Measurements from ENCODE around the gene ZNF808.
"Not testable (repeated sequence)": the region's sequence is repeated elsewhere in the genome, so short reads cannot be mapped to it uniquely, and the experiment has no call there.

Gene ZNF808

DNA sequence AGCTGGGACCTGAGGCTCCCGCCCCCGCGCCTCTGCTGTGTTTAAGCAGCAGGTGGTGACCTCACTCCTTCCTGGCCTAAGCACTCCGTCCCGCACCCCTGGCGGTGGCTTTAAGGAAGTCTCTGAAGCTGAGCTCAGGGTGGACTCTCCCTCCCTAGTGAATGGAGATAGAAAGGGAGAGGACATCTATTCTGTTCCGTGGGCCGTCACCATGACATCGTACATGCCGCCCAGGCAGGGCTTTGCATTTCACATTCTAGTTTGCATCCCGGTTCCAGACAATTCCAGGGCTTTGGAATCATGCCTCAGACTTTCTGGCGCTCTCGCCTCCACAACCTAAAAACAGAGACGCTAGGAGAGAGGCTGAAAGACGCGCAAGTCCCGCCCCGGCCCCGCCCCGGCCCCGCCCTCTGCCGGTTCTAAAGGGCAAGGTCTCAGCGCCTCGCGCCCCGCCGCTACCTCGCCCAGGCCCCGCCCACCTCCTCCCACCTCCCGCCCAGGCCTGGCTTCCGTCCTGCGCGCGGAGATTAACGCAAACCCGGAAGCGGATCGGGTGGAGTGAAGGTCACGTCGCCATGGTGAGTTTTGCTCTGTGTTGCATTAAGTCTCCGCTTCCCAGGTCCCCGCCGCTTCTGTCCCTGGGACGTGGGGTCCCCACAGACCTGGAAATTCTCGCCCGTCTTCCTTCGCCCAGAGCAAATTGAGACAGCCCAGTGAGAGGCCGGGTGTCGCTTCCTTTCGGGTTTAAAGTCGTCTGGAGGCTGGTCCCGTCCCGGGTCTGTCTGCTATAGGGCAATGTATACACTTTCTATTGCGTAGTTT, at the start of gene ZNF808 (continued):
- TF ChIP-seq MYNN (tag by site-specific recombination; IDR thresholded peaks at IDR 0.05; ENCODE audit: borderline replicate concordance), result no peak
- TF ChIP-seq ZNF76 (tag by site-specific recombination; IDR thresholded peaks at IDR 0.05; ENCODE audit: borderline replicate concordance, low read depth), result no peak
- TF ChIP-seq ZNF521 (tag by site-specific recombination; IDR thresholded peaks at IDR 0.05), result no peak
- no peak for TF ChIP-seq GLI2 (tag by site-specific recombination; IDR thresholded peaks at IDR 0.05; ENCODE audit: borderline replicate concordance, low read depth)
- no peak for TF ChIP-seq ZNF391 (tag by site-specific recombination; IDR thresholded peaks at IDR 0.05; ENCODE audit: borderline replicate concordance, low read depth)
- TF ChIP-seq, protein P1, sequence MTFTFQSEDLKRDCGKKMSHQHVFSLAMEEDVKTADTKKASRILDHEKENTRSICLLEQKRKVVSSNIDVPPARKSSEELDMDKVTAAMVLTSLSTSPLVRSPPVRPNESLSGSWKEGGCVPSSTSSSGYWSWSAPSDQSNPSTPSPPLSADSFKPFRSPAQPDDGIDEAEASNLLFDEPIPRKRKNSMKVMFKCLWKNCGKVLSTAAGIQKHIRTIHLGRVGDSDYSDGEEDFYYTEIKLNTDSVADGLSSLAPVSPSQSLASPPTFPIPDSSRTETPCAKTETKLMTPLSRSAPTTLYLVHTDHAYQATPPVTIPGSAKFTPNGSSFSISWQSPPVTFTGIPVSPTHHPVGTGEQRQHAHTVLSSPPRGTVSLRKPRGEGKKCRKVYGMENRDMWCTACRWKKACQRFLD (tag by site-specific recombination; IDR thresholded peaks at IDR 0.05), result no peak
- no peak for TF ChIP-seq ZNF501 (tag by site-specific recombination; IDR thresholded peaks at IDR 0.05)
- TF ChIP-seq ZFP3 (tag by site-specific recombination; IDR thresholded peaks at IDR 0.05; ENCODE audit: low read depth), result no peak
- TF ChIP-seq, protein P2, sequence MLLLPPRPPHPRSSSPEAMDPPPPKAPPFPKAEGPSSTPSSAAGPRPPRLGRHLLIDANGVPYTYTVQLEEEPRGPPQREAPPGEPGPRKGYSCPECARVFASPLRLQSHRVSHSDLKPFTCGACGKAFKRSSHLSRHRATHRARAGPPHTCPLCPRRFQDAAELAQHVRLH (tag by site-specific recombination; IDR thresholded peaks at IDR 0.05), result no peak
- TF ChIP-seq ZNF558 (tag by site-specific recombination; IDR thresholded peaks at IDR 0.05), result no peak
- TF ChIP-seq, protein P3, sequence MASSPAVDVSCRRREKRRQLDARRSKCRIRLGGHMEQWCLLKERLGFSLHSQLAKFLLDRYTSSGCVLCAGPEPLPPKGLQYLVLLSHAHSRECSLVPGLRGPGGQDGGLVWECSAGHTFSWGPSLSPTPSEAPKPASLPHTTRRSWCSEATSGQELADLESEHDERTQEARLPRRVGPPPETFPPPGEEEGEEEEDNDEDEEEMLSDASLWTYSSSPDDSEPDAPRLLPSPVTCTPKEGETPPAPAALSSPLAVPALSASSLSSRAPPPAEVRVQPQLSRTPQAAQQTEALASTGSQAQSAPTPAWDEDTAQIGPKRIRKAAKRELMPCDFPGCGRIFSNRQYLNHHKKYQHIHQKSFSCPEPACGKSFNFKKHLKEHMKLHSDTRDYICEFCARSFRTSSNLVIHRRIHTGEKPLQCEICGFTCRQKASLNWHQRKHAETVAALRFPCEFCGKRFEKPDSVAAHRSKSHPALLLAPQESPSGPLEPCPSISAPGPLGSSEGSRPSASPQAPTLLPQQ (tag by site-specific recombination; IDR thresholded peaks at IDR 0.05), result peak; percentile 19; the same call in 1 of the 2 replicates
- no peak for TF ChIP-seq ZFP69B (tag by site-specific recombination; IDR thresholded peaks at IDR 0.05)
- no peak for TF ChIP-seq GLI4 (tag by site-specific recombination; IDR thresholded peaks at IDR 0.05)
- TF ChIP-seq, protein P4, sequence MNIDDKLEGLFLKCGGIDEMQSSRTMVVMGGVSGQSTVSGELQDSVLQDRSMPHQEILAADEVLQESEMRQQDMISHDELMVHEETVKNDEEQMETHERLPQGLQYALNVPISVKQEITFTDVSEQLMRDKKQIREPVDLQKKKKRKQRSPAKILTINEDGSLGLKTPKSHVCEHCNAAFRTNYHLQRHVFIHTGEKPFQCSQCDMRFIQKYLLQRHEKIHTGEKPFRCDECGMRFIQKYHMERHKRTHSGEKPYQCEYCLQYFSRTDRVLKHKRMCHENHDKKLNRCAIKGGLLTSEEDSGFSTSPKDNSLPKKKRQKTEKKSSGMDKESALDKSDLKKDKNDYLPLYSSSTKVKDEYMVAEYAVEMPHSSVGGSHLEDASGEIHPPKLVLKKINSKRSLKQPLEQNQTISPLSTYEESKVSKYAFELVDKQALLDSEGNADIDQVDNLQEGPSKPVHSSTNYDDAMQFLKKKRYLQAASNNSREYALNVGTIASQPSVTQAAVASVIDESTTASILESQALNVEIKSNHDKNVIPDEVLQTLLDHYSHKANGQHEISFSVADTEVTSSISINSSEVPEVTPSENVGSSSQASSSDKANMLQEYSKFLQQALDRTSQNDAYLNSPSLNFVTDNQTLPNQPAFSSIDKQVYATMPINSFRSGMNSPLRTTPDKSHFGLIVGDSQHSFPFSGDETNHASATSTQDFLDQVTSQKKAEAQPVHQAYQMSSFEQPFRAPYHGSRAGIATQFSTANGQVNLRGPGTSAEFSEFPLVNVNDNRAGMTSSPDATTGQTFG (tag by site-specific recombination; IDR thresholded peaks at IDR 0.05; ENCODE audit: borderline replicate concordance), result no peak
- TF ChIP-seq GLIS1 (tag by site-specific recombination; IDR thresholded peaks at IDR 0.05), result no peak
- TF ChIP-seq ZNF366 (tag by site-specific recombination; conservative IDR thresholded peaks at IDR 0.05), result no peak
- TF ChIP-seq ZBTB17 (tag by site-specific recombination; IDR thresholded peaks at IDR 0.05), result peak; percentile 47; the same call in 1 of the 2 replicates
- 0 out of 2 replicates have a peak, but pooled peaks have one; percentile 26 for TF ChIP-seq ZNF660 (tag by site-specific recombination; IDR thresholded peaks at IDR 0.05)
- TF ChIP-seq ZNF169 (tag by site-specific recombination; IDR thresholded peaks at IDR 0.05), result no peak
- TF ChIP-seq ZNF311 (tag by site-specific recombination; IDR thresholded peaks at IDR 0.05; ENCODE audit: borderline replicate concordance), result no peak
- TF ChIP-seq ZNF133 (tag by site-specific recombination; IDR thresholded peaks at IDR 0.05), result 0 out of 2 replicates have a peak, but pooled peaks have one; percentile 3
- peak; percentile 0; the same call in 1 of the 2 replicates for TF ChIP-seq ZNF560 (tag by site-specific recombination; IDR thresholded peaks at IDR 0.05; ENCODE audit: borderline replicate concordance)

DNA sequence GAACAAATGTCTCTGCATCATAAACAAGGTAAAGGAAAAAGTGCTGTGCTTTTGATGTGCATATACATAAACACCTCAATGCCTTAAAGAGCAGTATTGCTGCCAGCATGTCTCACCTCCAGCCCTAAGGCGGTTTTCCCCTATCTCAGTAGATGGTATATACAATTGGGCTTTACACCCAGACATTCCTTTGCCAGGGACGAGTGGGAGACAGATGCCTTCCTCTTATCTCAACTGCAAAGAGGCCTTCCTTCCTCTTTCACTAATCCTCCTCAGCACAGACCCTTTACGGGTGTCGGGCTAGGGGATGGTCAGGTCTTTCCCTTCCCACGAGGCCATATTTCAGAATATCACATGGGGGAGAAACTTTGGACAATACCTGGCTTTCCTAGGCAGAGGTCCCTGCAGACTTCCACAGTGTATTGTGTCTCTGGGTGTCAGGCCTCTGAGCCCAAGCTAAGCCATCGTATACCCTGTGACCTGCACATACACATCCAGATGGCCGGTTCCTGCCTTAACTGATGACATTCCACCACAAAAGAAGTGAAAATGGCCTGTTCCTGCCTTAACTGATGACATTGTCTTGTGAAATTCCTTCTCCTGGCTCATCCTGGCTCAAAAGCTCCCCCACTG, 43.2 kb upstream of the ZNF808 start:
- H3K27ac ChIP-seq (ENCODE audit: extremely low read depth, low read depth, low read length); H3K9me3 ChIP-seq (ENCODE audit: control insufficient read depth, insufficient read depth, low read depth, low read length); H3K36me3 ChIP-seq (ENCODE audit: control insufficient read depth in 2 of 2, insufficient read depth in 1 of 2, low read length in 2 of 2); H3K4me3 ChIP-seq (ENCODE audit: low read depth, low read length); H3K4me1 ChIP-seq (ENCODE audit: control insufficient read depth, insufficient read depth, low read length); POLR2A ChIA-PET; CTCF ChIA-PET: not testable (repeated sequence)

DNA sequence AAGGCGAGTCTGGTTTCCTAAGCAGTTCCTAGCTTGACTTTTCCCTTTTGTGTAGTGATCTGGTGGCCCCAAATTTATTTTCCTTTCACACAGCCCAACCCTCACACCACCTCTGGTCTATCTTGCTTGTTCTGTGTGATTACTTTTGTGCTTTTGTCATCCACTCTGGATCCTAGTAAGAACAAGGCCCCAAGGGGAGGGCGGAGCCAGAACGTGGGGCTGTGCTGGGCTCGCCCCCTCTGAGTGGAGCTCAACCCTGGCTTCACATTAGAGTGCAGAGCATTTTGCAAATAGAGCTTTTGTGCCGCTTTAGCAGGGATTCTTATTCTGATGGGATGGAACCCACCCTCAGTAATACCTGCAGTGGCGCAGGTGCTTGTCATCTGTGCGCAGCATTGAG, 42.4 kb upstream of the ZNF808 start:
- H3K4me3 ChIP-seq (ENCODE audit: low read depth, low read length); H3K4me1 ChIP-seq (ENCODE audit: control insufficient read depth, insufficient read depth, low read length); H3K36me3 ChIP-seq (ENCODE audit: control insufficient read depth in 2 of 2, insufficient read depth in 1 of 2, low read length in 2 of 2); H3K9me3 ChIP-seq (ENCODE audit: control insufficient read depth, insufficient read depth, low read depth, low read length); POLR2A ChIA-PET; H3K27ac ChIP-seq (ENCODE audit: extremely low read depth, low read depth, low read length); CTCF ChIA-PET: not testable (repeated sequence)

DNA sequence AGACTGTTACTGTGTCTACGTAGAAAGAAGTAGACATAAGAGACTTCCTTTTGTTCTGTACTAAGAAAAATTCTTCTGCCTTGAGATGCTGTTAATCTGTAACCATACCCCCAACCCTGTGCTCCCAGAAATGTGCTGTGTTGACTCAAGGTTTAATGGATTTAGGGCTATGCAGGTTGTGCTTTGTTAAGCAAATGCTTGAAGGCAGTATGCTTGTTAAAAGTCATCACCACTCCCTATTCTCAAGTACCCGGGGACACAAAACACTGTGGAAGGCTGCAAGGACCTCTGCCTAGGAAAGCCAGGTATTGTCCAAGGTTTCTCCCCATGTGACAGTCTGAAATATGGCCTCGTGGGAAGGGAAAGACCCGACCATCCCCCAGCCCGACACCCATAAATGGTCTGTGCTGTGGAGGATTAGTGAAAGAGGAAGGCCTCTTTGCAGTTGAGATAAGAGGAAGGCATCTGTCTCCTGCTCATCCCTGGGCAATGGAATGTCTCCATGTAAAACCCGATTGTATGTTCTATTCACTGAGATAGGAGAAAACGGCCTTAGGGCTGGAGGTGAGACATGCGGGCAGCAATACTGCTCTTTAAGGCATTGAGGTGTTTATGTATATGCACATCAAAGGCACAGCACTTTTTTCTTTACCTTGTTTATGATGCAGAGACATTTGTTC, 41.8 kb upstream of the ZNF808 start:
- H3K9me3 ChIP-seq (ENCODE audit: control insufficient read depth, insufficient read depth, low read depth, low read length); H3K4me3 ChIP-seq (ENCODE audit: low read depth, low read length); POLR2A ChIA-PET: not testable (repeated sequence)

More for the DNA sequence above, 41.8 kb upstream of the ZNF808 start:
- H3K27ac ChIP-seq (ENCODE audit: extremely low read depth, low read depth, low read length); H3K4me1 ChIP-seq (ENCODE audit: control insufficient read depth, insufficient read depth, low read length); CTCF ChIA-PET; H3K36me3 ChIP-seq (ENCODE audit: control insufficient read depth in 2 of 2, insufficient read depth in 1 of 2, low read length in 2 of 2): not testable (repeated sequence)

Measured in HEK293 (cell line).